ENCODE data around the gene EME2.

Gene EME2

GRCh38 chr16:1821861-1822611 is 49.4 kb downstream of the EME2 start:
- Histone ChIP-seq H3K4me3 (ENCODE audit: low read depth, low read length) (no peak overlapping the region), H3K36me3 (ENCODE audit: control insufficient read depth, insufficient read depth, low read length) (peaks cover 4% of the 10 kb centered on the region), H3K9me3 (ENCODE audit: control insufficient read depth, insufficient read depth, low read length) (no peaks in the 10 kb centered on the region), H3K4me1 (ENCODE audit: control insufficient read depth, insufficient read depth, low read length) (no peaks in the 10 kb centered on the region), H3K9ac (ENCODE audit: low read depth, low read length) (no peak overlapping the region), H3K27me3 (ENCODE audit: control insufficient read depth, insufficient read depth, low read length) (peaks cover 5% of the 10 kb centered on the region)

GRCh38 chr16:1822801-1823200 is 50.2 kb downstream of the EME2 start:
- Histone ChIP-seq H3K9ac (ENCODE audit: low read depth, low read length) (no peak overlapping the region), H3K9me3 (ENCODE audit: control insufficient read depth, insufficient read depth, low read length) (no peaks in the 10 kb centered on the region), H3K27me3 (ENCODE audit: control insufficient read depth, insufficient read depth, low read length) (peaks cover 5% of the 10 kb centered on the region), H3K4me1 (ENCODE audit: control insufficient read depth, insufficient read depth, low read length) (no peaks in the 10 kb centered on the region), H3K36me3 (ENCODE audit: control insufficient read depth, insufficient read depth, low read length) (no peaks in the 10 kb centered on the region), H3K4me3 (ENCODE audit: low read depth, low read length) (no peak overlapping the region)

GRCh38 chr16:1823821-1824220 is 51.2 kb downstream of the EME2 start:
- no peaks in the 10 kb centered on the region for H3K9me3 ChIP-seq (ENCODE audit: control insufficient read depth, insufficient read depth, low read length)
- H3K9ac ChIP-seq (ENCODE audit: low read depth, low read length): no peak overlapping the region
- H3K27me3 ChIP-seq (ENCODE audit: control insufficient read depth, insufficient read depth, low read length): peaks cover 5% of the 10 kb centered on the region
- no peaks in the 10 kb centered on the region for H3K36me3 ChIP-seq (ENCODE audit: control insufficient read depth, insufficient read depth, low read length)
- H3K4me3 ChIP-seq (ENCODE audit: low read depth, low read length): no peak overlapping the region
- H3K4me1 ChIP-seq (ENCODE audit: control insufficient read depth, insufficient read depth, low read length): peaks cover 5% of the 10 kb centered on the region

GRCh38 chr16:1825381-1825863 is 52.8 kb downstream of the EME2 start:
- peaks cover 6% of the 10 kb centered on the region for H3K4me1 ChIP-seq (ENCODE audit: control insufficient read depth, insufficient read depth, low read length)
- peak overlapping the region; percentile 59 for H3K4me3 ChIP-seq (ENCODE audit: low read depth, low read length)
- H3K36me3 ChIP-seq (ENCODE audit: control insufficient read depth, insufficient read depth, low read length): no peaks in the 10 kb centered on the region
- peaks cover 5% of the 10 kb centered on the region for H3K27me3 ChIP-seq (ENCODE audit: control insufficient read depth, insufficient read depth, low read length)
- no peak overlapping the region for H3K9ac ChIP-seq (ENCODE audit: low read depth, low read length)
- H3K9me3 ChIP-seq (ENCODE audit: control insufficient read depth, insufficient read depth, low read length): no peaks in the 10 kb centered on the region

Data from iPS-15b (cell line).